Neural cell (in vitro differentiated cells): ENCODE data around the gene GPR18. TPM values are rescaled to one million over a fixed set of nuclear protein-coding genes. Genes with fewer than 3 reads are reported as not detected.

ENCODE experiments used
- H2AFZ ChIP-seq: fragments of 200-600, 300-800 bp; sonication (generic), shearing (Covaris generic); 2 replicates; pipeline ENCODE4 v1.6.0; 2014; ENCODE audit warnings: low read depth, mild to moderate bottlenecking, antibody characterized with exemption, low read length, moderate library complexity
- H3F3A ChIP-seq: fragments of 200-600 bp; shearing (Covaris generic); 2 replicates; pipeline ENCODE4 v1.6.1; 2016; ENCODE audit warnings: mild to moderate bottlenecking, moderate library complexity, mixed read lengths, antibody characterized with exemption, low read length; ENCODE audit not compliant: insufficient read depth, poor library complexity, severe bottlenecking
- H3K27ac ChIP-seq: fragments of 200-600, 300-800 bp; sonication (generic), shearing (Covaris generic); 2 replicates; pipeline ENCODE4 v1.5.1; 2014; ENCODE audit warnings: mild to moderate bottlenecking, low read length, moderate library complexity
- H3K27me3 ChIP-seq: fragments of 300-800, 200-600 bp; sonication (generic), shearing (Covaris generic); 2 replicates; pipeline ENCODE4 v1.6.0; 2014; ENCODE audit warnings: mild to moderate bottlenecking, low read depth, low read length, moderate library complexity; ENCODE audit not compliant: insufficient read depth
- H3K36me3 ChIP-seq: fragments of 300-800, 200-600 bp; sonication (generic), shearing (Covaris generic); 2 replicates; pipeline ENCODE4 v1.5.1; 2014; ENCODE audit warnings: mild to moderate bottlenecking, antibody characterized with exemption, low read length, moderate library complexity; ENCODE audit not compliant: insufficient read depth
- H3K4me2 ChIP-seq: fragments of 300-800, 200-600 bp; sonication (generic), shearing (Covaris generic); 2 replicates; pipeline ENCODE4 v1.6.0; 2014; ENCODE audit warnings: mild to moderate bottlenecking, low read length
- H3K4me3 ChIP-seq: fragments of 300-800, 200-600 bp; sonication (generic), shearing (Covaris generic); 2 replicates; pipeline ENCODE4 v1.5.1; 2014; ENCODE audit warnings: mild to moderate bottlenecking, low read length, moderate library complexity
- H3K79me2 ChIP-seq: fragments of 200-600 bp; shearing (Covaris generic); replicated peaks from 2 replicates; pipeline ENCODE4 v1.6.0; 2014; ENCODE audit warnings: mild to moderate bottlenecking, low read length, moderate library complexity; ENCODE audit not compliant: insufficient read depth
- H3K9ac ChIP-seq: fragments of 300-800, 200-600 bp; sonication (generic), shearing (Covaris generic); 2 replicates; pipeline ENCODE4 v1.6.1; 2016; ENCODE audit warnings: mild to moderate bottlenecking, low read length, mixed read lengths
- H3K9me2 ChIP-seq: fragments of 200-600 bp; shearing (Covaris generic); 2 replicates; pipeline ENCODE4 v1.6.1; 2016; ENCODE audit warnings: mild to moderate bottlenecking, low read length, mixed read lengths; ENCODE audit not compliant: insufficient read depth
- H3K9me3 ChIP-seq: fragments of 200-600, 300-800 bp; sonication (generic), shearing (Covaris generic); 2 replicates; pipeline ENCODE4 v1.6.1; 2016; ENCODE audit warnings: mild to moderate bottlenecking, mixed run types, low read length, moderate library complexity, mixed read lengths
- H4K20me1 ChIP-seq: fragments of 200-600 bp; shearing (Covaris generic); 2 replicates; pipeline ENCODE4 v1.6.1; 2016; ENCODE audit warnings: mild to moderate bottlenecking, mixed run types; ENCODE audit not compliant: insufficient read depth
- EP300 ChIP-seq: fragments of 450-650 bp; conservative IDR thresholded peaks from 2 replicates; pipeline ENCODE4 v1.6.1; 2014; ENCODE audit warnings: antibody characterized with exemption, mild to moderate bottlenecking, moderate library complexity; ENCODE audit not compliant: poor library complexity, severe bottlenecking
- EZH2 ChIP-seq: fragments of 200-600, 300-800 bp; shearing (Covaris generic), sonication (generic); IDR thresholded peaks from 2 replicates; pipeline ENCODE4 v1.6.1; 2014; ENCODE audit warnings: antibody characterized with exemption, low read length, borderline replicate concordance, mild to moderate bottlenecking; ENCODE audit not compliant: insufficient read depth, poor library complexity, severe bottlenecking
- POLR2AphosphoS5 ChIP-seq: IDR thresholded peaks from 2 replicates; pipeline ENCODE4 v1.6.1; 2012
- RAD21 ChIP-seq: fragments of 450-650 bp; conservative IDR thresholded peaks from 2 replicates; pipeline ENCODE4 v1.6.1; 2014; ENCODE audit warnings: antibody characterized with exemption, mild to moderate bottlenecking, moderate library complexity
- SMC3 ChIP-seq: fragments of 450-650 bp; conservative IDR thresholded peaks from 2 replicates; pipeline ENCODE4 v1.6.1; 2014; ENCODE audit warnings: antibody characterized with exemption, mild to moderate bottlenecking, moderate library complexity; ENCODE audit not compliant: poor library complexity
- TAF1 ChIP-seq: IDR thresholded peaks from 2 replicates; pipeline ENCODE4 v1.6.1; 2012; ENCODE audit warnings: low read depth
- polyA plus RNA-seq: library from polyadenylated mRNA; depleted of rRNA; stranded (reverse); fragments of >200 nt; gene quantifications from 2 replicates; pipeline ENCODE4 v1.2.3, GENCODE V29; 2014
- small RNA-seq, 3 experiments: library from RNA; depleted of rRNA; stranded (forward); fragments of <200 nt; gene quantifications; one replicate each; pipeline ENCODE3, GENCODE V24; 2012
- TF ChIP-seq, protein P1 (sequence below): IDR thresholded peaks from 2 replicates; pipeline ENCODE4 v1.6.1; 2012; ENCODE audit warnings: borderline replicate concordance

GPR18 gene
- polyA plus RNA-seq, 1 donor from 2014 or later = not detected

DNA sequence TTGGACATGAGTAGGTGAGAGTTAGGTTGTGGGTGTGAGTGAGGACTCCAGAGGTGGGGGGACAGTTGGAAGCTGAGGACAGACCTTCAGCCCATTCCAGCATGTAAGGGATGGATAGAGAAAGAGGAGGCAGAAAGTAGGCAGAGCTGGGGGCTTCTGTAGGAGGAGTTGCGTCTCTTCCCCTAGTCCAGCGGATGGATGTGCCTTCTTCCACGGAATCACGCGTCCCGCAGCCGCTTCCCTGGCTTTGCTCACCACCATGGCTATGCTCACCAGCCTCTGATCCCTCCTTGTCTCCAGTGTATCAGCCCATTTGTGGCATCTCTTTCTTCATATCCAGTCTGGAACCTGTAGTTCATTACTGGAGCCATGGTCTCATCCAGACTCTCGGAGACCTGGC is 52.0 kb downstream of the GPR18 start:
- H3F3A ChIP-seq = no peaks in the 10 kb centered on the region
- no peaks in the 10 kb centered on the region for H4K20me1 ChIP-seq
- no peak overlapping the region for H3K27ac ChIP-seq
- H3K9ac ChIP-seq = no peak overlapping the region
- H3K4me2 ChIP-seq = no peak overlapping the region
- no peaks in the 10 kb centered on the region for H3K9me2 ChIP-seq
- peaks cover 25% of the 10 kb centered on the region for H3K79me2 ChIP-seq
- no peaks in the 10 kb centered on the region for H3K36me3 ChIP-seq
- H3K27me3 ChIP-seq = no peaks in the 10 kb centered on the region
- H3K4me3 ChIP-seq = no peak overlapping the region
- H3K9me3 ChIP-seq = no peaks in the 10 kb centered on the region
- H2AFZ ChIP-seq = no peak overlapping the region
- no peak for TF ChIP-seq SMC3
- TF ChIP-seq RAD21 = no peak
- no peak for TF ChIP-seq POLR2AphosphoS5
- TF ChIP-seq, protein P1, sequence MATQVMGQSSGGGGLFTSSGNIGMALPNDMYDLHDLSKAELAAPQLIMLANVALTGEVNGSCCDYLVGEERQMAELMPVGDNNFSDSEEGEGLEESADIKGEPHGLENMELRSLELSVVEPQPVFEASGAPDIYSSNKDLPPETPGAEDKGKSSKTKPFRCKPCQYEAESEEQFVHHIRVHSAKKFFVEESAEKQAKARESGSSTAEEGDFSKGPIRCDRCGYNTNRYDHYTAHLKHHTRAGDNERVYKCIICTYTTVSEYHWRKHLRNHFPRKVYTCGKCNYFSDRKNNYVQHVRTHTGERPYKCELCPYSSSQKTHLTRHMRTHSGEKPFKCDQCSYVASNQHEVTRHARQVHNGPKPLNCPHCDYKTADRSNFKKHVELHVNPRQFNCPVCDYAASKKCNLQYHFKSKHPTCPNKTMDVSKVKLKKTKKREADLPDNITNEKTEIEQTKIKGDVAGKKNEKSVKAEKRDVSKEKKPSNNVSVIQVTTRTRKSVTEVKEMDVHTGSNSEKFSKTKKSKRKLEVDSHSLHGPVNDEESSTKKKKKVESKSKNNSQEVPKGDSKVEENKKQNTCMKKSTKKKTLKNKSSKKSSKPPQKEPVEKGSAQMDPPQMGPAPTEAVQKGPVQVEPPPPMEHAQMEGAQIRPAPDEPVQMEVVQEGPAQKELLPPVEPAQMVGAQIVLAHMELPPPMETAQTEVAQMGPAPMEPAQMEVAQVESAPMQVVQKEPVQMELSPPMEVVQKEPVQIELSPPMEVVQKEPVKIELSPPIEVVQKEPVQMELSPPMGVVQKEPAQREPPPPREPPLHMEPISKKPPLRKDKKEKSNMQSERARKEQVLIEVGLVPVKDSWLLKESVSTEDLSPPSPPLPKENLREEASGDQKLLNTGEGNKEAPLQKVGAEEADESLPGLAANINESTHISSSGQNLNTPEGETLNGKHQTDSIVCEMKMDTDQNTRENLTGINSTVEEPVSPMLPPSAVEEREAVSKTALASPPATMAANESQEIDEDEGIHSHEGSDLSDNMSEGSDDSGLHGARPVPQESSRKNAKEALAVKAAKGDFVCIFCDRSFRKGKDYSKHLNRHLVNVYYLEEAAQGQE = no peak
- TF ChIP-seq EZH2 = no peak
- TF ChIP-seq EP300 = no peak
- no peak for TF ChIP-seq TAF1

DNA sequence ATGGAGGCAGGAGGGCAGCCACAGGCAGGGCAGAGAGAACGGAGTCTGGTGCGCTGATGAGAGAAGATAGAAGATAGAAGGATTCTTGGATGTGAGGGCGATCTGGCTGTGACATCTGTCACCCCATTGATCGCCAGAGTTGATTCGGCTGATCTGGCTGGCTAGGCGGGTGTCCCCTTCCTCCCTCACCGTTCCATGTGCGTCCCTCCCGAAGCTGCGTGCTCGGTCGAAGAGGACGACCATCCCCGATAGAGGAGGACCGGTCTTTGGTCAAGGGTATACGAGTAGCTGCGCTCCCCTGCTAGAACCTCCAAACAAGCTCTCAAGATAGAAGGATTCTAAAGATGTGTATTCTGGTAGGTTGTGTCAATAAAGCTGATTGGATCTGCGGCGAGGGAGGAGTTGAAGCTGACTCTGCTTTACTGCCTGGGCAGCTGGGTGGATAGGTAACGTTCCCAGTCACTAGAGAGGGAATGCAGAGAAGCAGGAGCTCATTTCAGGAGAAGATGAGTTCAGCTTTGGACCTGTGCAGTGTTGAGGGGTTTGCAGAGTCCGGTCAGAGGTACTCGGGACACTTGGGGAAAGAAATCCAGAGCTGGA is 52.5 kb downstream of the GPR18 start:
- Histone ChIP-seq H4K20me1 (no peaks in the 10 kb centered on the region), H3K9me2 (no peaks in the 10 kb centered on the region), H3K9ac (no peak overlapping the region), H2AFZ (no peak overlapping the region), H3F3A (no peaks in the 10 kb centered on the region), H3K9me3 (no peaks in the 10 kb centered on the region), H3K4me3 (no peak overlapping the region), H3K4me2 (no peak overlapping the region), H3K27me3 (no peaks in the 10 kb centered on the region), H3K27ac (no peak overlapping the region), H3K36me3 (no peaks in the 10 kb centered on the region), H3K79me2 (peaks cover 25% of the 10 kb centered on the region)
- no peak for TF ChIP-seq RAD21
- no peak for TF ChIP-seq SMC3
- TF ChIP-seq POLR2AphosphoS5 = no peak

Small RNAs within 50 kb of the gene (small RNA-seq; reads per million reads assigned to genes)
- 0.03 to 0.24 (median 0.10) reads per million in 3 experiments for gene RN7SKP9

Other genes starting within 250 kb of the GPR18 start
- gene UBAC2, start 57.5 kb downstream of the GPR18 start, polyA plus RNA-seq = 44.3 and 56.9 TPM in 2 replicates
- not detected in 2 replicates for gene GPR183, start 49.0 kb upstream of the GPR18 start, polyA plus RNA-seq
- gene TM9SF2, start 243.1 kb upstream of the GPR18 start, polyA plus RNA-seq = 115 and 128 TPM in 2 replicates